HEK293 (cell line): ENCODE measurements around the gene ZWILCH.

Experiments used
- ZBTB48 ChIP-seq: fragments of 450-650 bp; formaldehyde crosslinking; IDR thresholded peaks from 2 replicates; pipeline ENCODE4 v1.5.1; 2016; ENCODE audit warnings: missing biosample characterization, missing genetic modification characterization
- ZFHX2 ChIP-seq: fragments of 450-650 bp; formaldehyde crosslinking; conservative IDR thresholded peaks from 2 replicates; pipeline ENCODE4 v1.5.1; 2016; ENCODE audit warnings: missing biosample characterization, missing genetic modification characterization
- TF ChIP-seq, protein P1 (sequence below): fragments of 450-650 bp; formaldehyde crosslinking; IDR thresholded peaks from 2 replicates; pipeline ENCODE4 v1.5.1; 2016; ENCODE audit warnings: missing biosample characterization, missing genetic modification characterization

DNA sequence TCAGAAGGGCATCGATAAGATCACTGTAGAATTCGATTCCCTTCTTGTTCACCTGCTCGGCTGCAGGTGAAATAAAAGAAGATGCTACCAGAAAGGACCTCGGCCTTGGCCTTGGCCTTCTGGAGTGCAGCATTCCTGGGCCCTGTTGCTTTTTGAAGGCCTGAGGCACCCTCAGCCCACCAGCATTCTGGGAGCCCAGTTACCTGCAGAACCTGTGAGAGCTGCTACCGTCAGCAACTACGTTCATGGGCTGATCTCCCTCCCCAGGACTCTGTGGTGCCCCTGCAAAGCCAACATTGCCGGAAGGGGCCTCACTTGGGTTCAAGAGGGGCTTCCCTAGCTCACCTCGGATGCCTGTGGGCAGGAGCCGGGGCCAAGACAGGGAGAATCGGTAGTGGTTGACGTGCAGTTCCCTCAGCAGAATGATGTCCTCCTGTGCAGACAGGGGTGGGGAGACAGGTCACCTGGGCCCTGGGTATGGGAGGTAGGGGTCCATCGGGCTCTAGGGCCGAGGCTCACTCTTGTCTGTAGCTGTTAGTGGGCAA, 58.5 kb downstream of the ZWILCH start:
- TF ChIP-seq, protein P1, sequence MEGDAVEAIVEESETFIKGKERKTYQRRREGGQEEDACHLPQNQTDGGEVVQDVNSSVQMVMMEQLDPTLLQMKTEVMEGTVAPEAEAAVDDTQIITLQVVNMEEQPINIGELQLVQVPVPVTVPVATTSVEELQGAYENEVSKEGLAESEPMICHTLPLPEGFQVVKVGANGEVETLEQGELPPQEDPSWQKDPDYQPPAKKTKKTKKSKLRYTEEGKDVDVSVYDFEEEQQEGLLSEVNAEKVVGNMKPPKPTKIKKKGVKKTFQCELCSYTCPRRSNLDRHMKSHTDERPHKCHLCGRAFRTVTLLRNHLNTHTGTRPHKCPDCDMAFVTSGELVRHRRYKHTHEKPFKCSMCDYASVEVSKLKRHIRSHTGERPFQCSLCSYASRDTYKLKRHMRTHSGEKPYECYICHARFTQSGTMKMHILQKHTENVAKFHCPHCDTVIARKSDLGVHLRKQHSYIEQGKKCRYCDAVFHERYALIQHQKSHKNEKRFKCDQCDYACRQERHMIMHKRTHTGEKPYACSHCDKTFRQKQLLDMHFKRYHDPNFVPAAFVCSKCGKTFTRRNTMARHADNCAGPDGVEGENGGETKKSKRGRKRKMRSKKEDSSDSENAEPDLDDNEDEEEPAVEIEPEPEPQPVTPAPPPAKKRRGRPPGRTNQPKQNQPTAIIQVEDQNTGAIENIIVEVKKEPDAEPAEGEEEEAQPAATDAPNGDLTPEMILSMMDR (tag by site-specific recombination), result no peak
- TF ChIP-seq ZBTB48 (tag by site-specific recombination) (no peak), ZFHX2 (tag by site-specific recombination) (no peak)
